Adrenal gland (tissue), 12 donors: ENCODE results near the gene BIRC7. TPM values are rescaled to one million over a fixed set of nuclear protein-coding genes. Genes with fewer than 3 reads are reported as not detected.

Experiments used
- DNase-seq, 7 donors: peaks; one replicate each; pipeline ENCODE4 v3.0.0-alpha.2; 2019 to 2020
- H3K27ac ChIP-seq, 5 donors: fragments of 200-600 bp; sonication (generic) in 4 of 5; 1 replicate in 3 of 5; 2 replicates in 2 of 5; pipeline versions ENCODE4 v1.5.1 to v1.8.0; 2016 to 2020; ENCODE audit warnings: mild to moderate bottlenecking in 1 of 5
- H3K27me3 ChIP-seq: fragments of 200-600 bp; 2 replicates; pipeline ENCODE4 v1.8.0; 2021
- H3K36me3 ChIP-seq, 2 donors: fragments of 200-600 bp; replicated peaks in 1 of 2; 1 replicate in 1 of 2; 2 replicates in 1 of 2; pipeline versions ENCODE4 v1.5.1 to v1.8.0; 2018 to 2022
- H3K4me1 ChIP-seq, 2 donors: fragments of 200-600 bp; replicated peaks in 1 of 2; 1 replicate in 1 of 2; 2 replicates in 1 of 2; pipeline versions ENCODE4 v1.5.1 to v1.8.0; 2018 to 2021
- H3K4me3 ChIP-seq, 4 donors: fragments of 200-600 bp; sonication (generic) in 3 of 4; one replicate each; pipeline ENCODE4 v1.5.1; 2016 to 2018
- H3K9me3 ChIP-seq, 3 donors: fragments of 200-600 bp; sonication (generic) in 1 of 3; replicated peaks in 1 of 3; 1 replicate in 2 of 3; 2 replicates in 1 of 3; pipeline versions ENCODE4 v1.5.1 to v1.8.0; 2016 to 2021
- CTCF ChIP-seq, 6 experiments: fragments of 450-650 bp in 4 of 6; fragments of 200-600 bp in 2 of 6; sonication (generic) in 1 of 6; IDR thresholded peaks; 1 replicate in 5 of 6; 2 replicates in 1 of 6; pipeline versions ENCODE4 v1.5.1 to v1.8.0; 2016 to 2021; ENCODE audit warnings: antibody characterized with exemption in 6 of 6, mild to moderate bottlenecking in 2 of 6, moderate library complexity in 1 of 6
- POLR2A ChIP-seq, 2 donors: fragments of 450-650 bp; IDR thresholded peaks; one replicate each; pipeline ENCODE4 v1.6.1; 2017; ENCODE audit warnings: antibody characterized with exemption in 2 of 2, mild to moderate bottlenecking in 2 of 2, moderate library complexity in 1 of 2
- WGBS, 4 donors: extraction: QIAGEN DNeasy Blood & Tissue Kit in 2 of 4; methylation state at CpG; one replicate each; pipeline versions ENCODE4 v1.1.5 to v1.1.7; 2013 to 2017; 5-methylcytosine and 5-hydroxymethylcytosine counted together
- intact Hi-C, 2 donors: fragments of 100-400 bp; cut with DNase I; formaldehyde crosslinking; loops; one replicate each; pipeline versions ENCODE4 v1.14.1 to v1.15.0; 2022 to 2023
- polyA plus RNA-seq, 3 donors: library from polyadenylated mRNA; stranded (reverse); fragments of 200-250 nt in 2 of 3; fragments of 350-450 nt in 1 of 3; fragmentation: Illumina TruSeq in 1 of 3; extraction: RNeasy Lipid Tissue Mini Kit (QIAGEN cat#74804) in 1 of 3; gene quantifications; one replicate each; pipeline ENCODE4 v1.2.3, GENCODE V29; 2013 to 2014
- total RNA-seq, 9 donors: library from RNA; depleted of rRNA in 4 of 9; stranded (reverse); fragments of >200 nt in 4 of 9; fragments of 120-200 nt in 1 of 9; fragmentation: NEBNext Ultra II Directional in 1 of 9; extraction: Animal tissue kit (Norgen Biotek cat#: 25700) in 1 of 9; gene quantifications; one replicate each; pipeline versions ENCODE4 v1.1.0 to v1.2.4, GENCODE V29; 2013 to 2023
- donor health status: healthy with polysubstance abuse.
- donor health status: Bipolar disorder and iron deficiency.
- donor health status: DM: yes; HTN: yes; CAD: no.
- donor health status: DM: no; HTN: no; CAD: no.
- donor health status: DM: no; HTN: no; CAD: no.
- donor health status: DM: yes; HTN: yes; CAD: no.

Gene BIRC7
- total and polyA plus RNA-seq, 12 donors, result 0.28 to 117 (median 1.1) TPM; not detected in 5

GRCh38 chr20:63187338-63188158, 48.2 kb upstream of the BIRC7 start:
- no peak overlapping the region for H3K4me3 ChIP-seq
- no peaks in the 10 kb centered on the region for H3K9me3 ChIP-seq
- no peak overlapping the region for H3K27ac ChIP-seq
- H3K27me3 ChIP-seq, result peaks cover 3% of the 10 kb centered on the region
- no peak for TF ChIP-seq POLR2A (IDR thresholded peaks at IDR 0.05)
- no peak for TF ChIP-seq CTCF (IDR thresholded peaks at IDR 0.05)
- DNase-seq, result no peak
- intact Hi-C loops, result no loop called here
- H3K36me3 ChIP-seq, result no peaks in the 10 kb centered on the region
- H3K4me1 ChIP-seq, result no peaks in the 10 kb centered on the region
- 66 to 76% (median 74%) methylated on average over 5 to 7 of the region's 7 CpGs for WGBS, 4 donors

- intact Hi-C loops, result no loop called here
- Histone ChIP-seq H3K4me3 (no peak overlapping the region), H3K27me3 (no peaks in the 10 kb centered on the region), H3K9me3 (no peaks in the 10 kb centered on the region), H3K4me1 (no peaks in the 10 kb centered on the region), H3K36me3 (no peaks in the 10 kb centered on the region), H3K27ac (no peak overlapping the region)
- WGBS, 4 donors, result 60 to 87% (median 80%) methylated on average over 6 to 13 of the region's 13 CpGs
- TF ChIP-seq POLR2A (IDR thresholded peaks at IDR 0.05) (no peak), CTCF (IDR thresholded peaks at IDR 0.05) (no peak)
- DNase-seq, result no peak
Observed at GRCh38 chr20:63188159-63188442, 47.6 kb upstream of the BIRC7 start.

- H3K27me3 ChIP-seq, result no peaks in the 10 kb centered on the region
- intact Hi-C loops, result no loop called here
- H3K36me3 ChIP-seq, result no peaks in the 10 kb centered on the region
- no peak for TF ChIP-seq POLR2A (IDR thresholded peaks at IDR 0.05)
- TF ChIP-seq CTCF (IDR thresholded peaks at IDR 0.05), result no peak
- no peak for DNase-seq
- H3K9me3 ChIP-seq, result no peaks in the 10 kb centered on the region
- 70 to 73% (median 71%) methylated on average over 9 to 15 of the region's 15 CpGs for WGBS, 4 donors
- no peak overlapping the region for H3K27ac ChIP-seq
- H3K4me1 ChIP-seq, result no peaks in the 10 kb centered on the region
- no peak overlapping the region for H3K4me3 ChIP-seq
Observed at GRCh38 chr20:63188641-63189321, 46.9 kb upstream of the BIRC7 start.

- no peaks in the 10 kb centered on the region for H3K9me3 ChIP-seq
- H3K36me3 ChIP-seq, result no peaks in the 10 kb centered on the region
- DNase-seq, result no peak
- WGBS, 4 donors, result 70 to 86% (median 80%) methylated on average over 4 to 5 of the region's 5 CpGs
- H3K4me1 ChIP-seq, result no peaks in the 10 kb centered on the region
- intact Hi-C loops, result no loop called here
- no peaks in the 10 kb centered on the region for H3K27me3 ChIP-seq
- H3K4me3 ChIP-seq, result no peak overlapping the region
- H3K27ac ChIP-seq, result no peak overlapping the region
- TF ChIP-seq POLR2A (IDR thresholded peaks at IDR 0.05), result no peak
- TF ChIP-seq CTCF (IDR thresholded peaks at IDR 0.05), result no peak
Observed at GRCh38 chr20:63189322-63189642, 46.4 kb upstream of the BIRC7 start.
